GM20000 (cell line): ENCODE measurements around the gene DEPDC5.
"Not testable (repeated sequence)": the region's sequence is repeated elsewhere in the genome, so short reads cannot be mapped to it uniquely, and the experiment has no call there.

Experiments
- DNase-seq: peaks from one replicate; pipeline ENCODE4 v3.0.0; 2012; ENCODE audit warnings: low spot score
- TF ChIP-seq, protein P1 (sequence below): IDR thresholded peaks from 2 replicates; pipeline ENCODE4 v1.5.1; 2012; ENCODE audit warnings: mild to moderate bottlenecking, control low read depth; ENCODE audit errors: extremely low read depth, missing control alignments

DEPDC5 gene

DNA sequence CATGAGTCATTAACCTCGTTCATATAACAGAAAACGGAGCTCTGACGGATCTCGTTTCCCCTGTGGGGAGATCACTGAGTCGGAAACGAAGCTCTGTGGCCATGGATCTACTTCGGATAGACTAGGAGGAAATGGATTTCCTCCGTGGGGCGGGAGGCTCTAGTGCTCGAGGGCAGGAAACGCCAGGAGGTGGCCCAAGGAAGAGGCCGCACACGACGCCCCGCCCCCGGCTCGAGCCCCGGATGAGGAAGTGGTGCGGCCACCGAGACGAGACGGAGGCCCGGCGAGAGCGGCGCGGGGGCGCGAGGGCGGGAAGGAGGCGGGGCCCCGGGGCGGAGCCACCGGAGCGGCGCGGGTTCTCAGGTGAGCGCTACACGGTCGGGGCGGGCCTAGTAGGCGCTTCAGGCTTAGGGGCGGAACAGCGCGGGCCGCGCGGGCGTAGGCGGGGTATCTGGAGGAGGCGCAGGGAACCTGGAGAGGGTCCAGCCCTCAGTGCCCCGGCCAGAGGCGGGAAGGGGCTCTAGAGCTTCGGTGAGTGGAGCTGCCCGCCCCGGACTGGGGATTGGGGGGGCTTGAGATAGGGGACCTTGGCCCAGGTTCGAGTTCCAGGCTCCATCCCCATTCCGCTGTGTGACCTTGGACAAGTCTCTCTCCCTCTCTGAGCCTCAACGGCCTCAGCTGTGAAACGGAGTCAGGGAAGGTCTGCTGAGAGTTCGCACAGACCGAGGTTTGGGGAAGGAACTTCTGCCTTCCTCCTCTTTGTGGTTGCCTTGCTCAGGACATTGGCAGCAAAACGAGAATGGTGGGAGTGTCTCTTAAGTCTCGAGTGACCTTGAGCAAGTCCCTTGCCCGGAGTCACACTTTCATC lies at the start of gene DEPDC5:
Gene DEPDC5 (plus strand): TSS at position 386 of the 868 bp plus-strand sequence. CDS start 903 bp downstream, outside the sequence.
- TF ChIP-seq, protein P1, sequence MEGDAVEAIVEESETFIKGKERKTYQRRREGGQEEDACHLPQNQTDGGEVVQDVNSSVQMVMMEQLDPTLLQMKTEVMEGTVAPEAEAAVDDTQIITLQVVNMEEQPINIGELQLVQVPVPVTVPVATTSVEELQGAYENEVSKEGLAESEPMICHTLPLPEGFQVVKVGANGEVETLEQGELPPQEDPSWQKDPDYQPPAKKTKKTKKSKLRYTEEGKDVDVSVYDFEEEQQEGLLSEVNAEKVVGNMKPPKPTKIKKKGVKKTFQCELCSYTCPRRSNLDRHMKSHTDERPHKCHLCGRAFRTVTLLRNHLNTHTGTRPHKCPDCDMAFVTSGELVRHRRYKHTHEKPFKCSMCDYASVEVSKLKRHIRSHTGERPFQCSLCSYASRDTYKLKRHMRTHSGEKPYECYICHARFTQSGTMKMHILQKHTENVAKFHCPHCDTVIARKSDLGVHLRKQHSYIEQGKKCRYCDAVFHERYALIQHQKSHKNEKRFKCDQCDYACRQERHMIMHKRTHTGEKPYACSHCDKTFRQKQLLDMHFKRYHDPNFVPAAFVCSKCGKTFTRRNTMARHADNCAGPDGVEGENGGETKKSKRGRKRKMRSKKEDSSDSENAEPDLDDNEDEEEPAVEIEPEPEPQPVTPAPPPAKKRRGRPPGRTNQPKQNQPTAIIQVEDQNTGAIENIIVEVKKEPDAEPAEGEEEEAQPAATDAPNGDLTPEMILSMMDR: no peak
- DNase-seq: peak; percentile 97

GRCh38 chr22:31707519-31707918 lies 46.3 kb upstream of the DEPDC5 start:
- TF ChIP-seq, protein P1: no peak
- no peak for DNase-seq

DNA sequence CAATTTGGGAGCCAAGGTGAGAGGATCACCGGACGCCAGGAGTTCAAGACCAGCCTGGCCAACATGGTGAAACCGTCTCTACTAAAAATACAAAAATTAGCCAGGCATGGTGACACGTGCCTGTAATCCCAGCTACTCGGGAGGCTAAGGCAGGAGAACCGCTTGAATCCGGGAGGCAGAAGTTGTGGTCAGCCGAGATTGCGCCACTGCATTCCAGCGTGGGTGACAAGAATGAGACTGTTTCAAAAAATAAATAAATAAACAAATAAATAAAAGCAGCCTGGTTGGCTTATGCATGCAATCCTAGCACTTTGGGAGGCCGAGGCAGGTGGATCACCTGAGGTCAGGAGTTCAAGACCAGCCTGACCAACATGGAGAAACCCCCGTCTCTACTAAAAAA lies 42.6 kb upstream of the DEPDC5 start:
- DNase-seq: not testable (repeated sequence)

DNA sequence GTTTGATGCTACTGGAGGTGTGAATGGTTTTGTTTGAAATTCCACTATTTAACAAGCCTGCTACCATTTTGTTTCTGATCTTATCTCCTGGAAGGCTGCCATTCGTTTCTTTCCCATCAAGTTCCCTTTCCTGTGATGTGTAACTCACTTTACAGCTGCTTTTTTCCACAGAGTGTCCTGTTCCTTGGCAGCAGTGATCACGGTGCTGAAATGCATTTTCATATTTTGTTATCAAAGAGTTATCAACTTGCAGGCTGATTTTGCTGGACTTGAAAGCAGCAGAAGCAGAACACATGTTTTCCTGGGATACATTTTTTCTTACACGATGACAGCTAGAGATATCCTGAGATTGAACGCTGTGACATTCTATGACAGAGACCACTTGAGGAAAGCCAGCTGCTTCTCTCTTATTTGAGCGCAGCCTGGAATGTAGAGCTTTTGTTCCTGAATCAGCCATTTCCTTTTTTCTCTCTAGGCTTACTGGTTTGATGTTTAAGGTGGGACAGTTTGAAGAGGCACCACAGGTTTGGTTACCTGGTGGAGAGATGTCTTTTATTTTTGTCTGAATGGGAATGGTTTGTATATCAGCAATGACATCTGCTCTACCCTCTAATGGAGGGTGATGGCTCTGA lies 38.6 kb upstream of the DEPDC5 start:
- TF ChIP-seq, protein P1: no peak
- no peak for DNase-seq

GRCh38 chr22:31719850-31720471 lies 33.9 kb upstream of the DEPDC5 start:
- TF ChIP-seq, protein P1: no peak
- no peak for DNase-seq

DNA sequence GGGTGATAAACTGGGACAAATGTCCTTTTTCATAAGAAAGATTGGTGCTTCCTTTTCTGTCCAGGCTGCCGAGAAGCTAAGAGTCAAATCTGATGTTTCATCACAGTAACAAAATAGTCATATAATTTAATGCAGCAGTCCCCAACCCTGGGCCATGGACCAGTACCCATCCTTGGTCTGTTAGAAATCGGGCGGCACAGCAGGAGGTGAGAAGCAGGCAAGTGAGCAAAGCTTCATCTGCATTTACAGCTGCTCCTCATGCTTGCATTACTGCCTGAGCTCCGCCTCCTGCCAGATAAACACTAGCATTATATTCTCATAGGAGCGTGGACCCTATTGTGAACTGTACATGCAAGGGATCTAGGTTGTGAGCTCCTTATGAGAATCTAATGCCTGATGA lies 30.1 kb upstream of the DEPDC5 start:
- no peak for DNase-seq
- TF ChIP-seq, protein P1: no peak

DNA sequence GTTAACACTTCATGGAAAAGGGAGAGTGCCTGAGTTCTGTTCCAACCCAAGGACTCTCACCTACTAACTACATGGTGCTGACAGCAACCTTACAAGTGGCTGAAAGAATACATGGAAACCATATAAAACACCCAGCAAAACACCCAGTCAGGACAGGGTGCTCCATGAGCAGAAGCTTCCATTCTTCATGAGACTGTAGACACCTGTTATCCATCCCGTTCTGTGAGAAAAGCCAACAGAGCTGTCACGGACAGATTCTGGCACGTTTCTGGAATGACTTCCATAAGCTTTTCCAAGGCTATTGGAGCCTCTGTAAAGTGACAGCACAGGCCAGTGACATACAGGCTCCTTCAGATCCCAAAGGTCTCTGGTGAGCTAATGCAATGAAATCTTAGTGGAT lies 27.1 kb upstream of the DEPDC5 start:
- TF ChIP-seq, protein P1: no peak

More for the DNA sequence above, 27.1 kb upstream of the DEPDC5 start:
- DNase-seq: no peak
